Peyer's patch (tissue), 4 donors: ENCODE measurements around the gene CHD9. TPM values are rescaled to one million over a fixed set of nuclear protein-coding genes. Genes with fewer than 3 reads are reported as not detected.

Experiments
- DNase-seq, 3 donors: peaks; one replicate each; pipeline ENCODE4 v3.0.0-alpha.2; 2017 to 2019
- H3K27ac ChIP-seq, 4 donors: fragments of 200-600 bp; sonication (generic); one replicate each; pipeline ENCODE4 v1.5.1; 2016 to 2019
- H3K27me3 ChIP-seq, 2 donors: fragments of 200-600 bp; sonication (generic); one replicate each; pipeline ENCODE4 v1.5.1; 2019
- H3K36me3 ChIP-seq, 3 donors: fragments of 200-600 bp; sonication (generic); one replicate each; pipeline ENCODE4 v1.5.1; 2016 to 2019
- H3K4me1 ChIP-seq, 4 donors: fragments of 200-600 bp; sonication (generic); one replicate each; pipeline ENCODE4 v1.5.1; 2016 to 2019
- H3K4me3 ChIP-seq, 4 donors: fragments of 200-600 bp; sonication (generic); 1 replicate in 3 of 4; 2 replicates in 1 of 4; pipeline ENCODE4 v1.5.1; 2016 to 2019; ENCODE audit warnings: mild to moderate bottlenecking in 1 of 4
- H3K9me3 ChIP-seq, 4 donors: fragments of 200-600 bp; sonication (generic); one replicate each; pipeline ENCODE4 v1.5.1; 2016 to 2019; ENCODE audit warnings: mild to moderate bottlenecking in 1 of 4
- POLR2A ChIP-seq, 2 donors: fragments of 450-650 bp; IDR thresholded peaks; one replicate each; pipeline ENCODE4 v1.5.1; 2017; ENCODE audit warnings: antibody characterized with exemption in 2 of 2, mild to moderate bottlenecking in 2 of 2, moderate library complexity in 2 of 2
- total RNA-seq, 4 donors: library from RNA; depleted of rRNA; stranded (reverse); fragments of >200 nt; gene quantifications; one replicate each; pipeline ENCODE4 v1.1.0, GENCODE V29; 2016
- TF ChIP-seq, protein P1 (sequence below), 6 experiments: fragments of 450-650 bp in 4 of 6; fragments of 200-600 bp in 2 of 6; sonication (generic) in 1 of 6; IDR thresholded peaks; one replicate each; pipeline ENCODE4 v1.5.1; 2017 to 2019; ENCODE audit warnings: antibody characterized with exemption in 6 of 6, mild to moderate bottlenecking in 3 of 6, moderate library complexity in 1 of 6

The CHD9 gene
- total RNA-seq, 4 donors from 2014 or later, result 48.4 to 187 (median 79.3) TPM

DNA sequence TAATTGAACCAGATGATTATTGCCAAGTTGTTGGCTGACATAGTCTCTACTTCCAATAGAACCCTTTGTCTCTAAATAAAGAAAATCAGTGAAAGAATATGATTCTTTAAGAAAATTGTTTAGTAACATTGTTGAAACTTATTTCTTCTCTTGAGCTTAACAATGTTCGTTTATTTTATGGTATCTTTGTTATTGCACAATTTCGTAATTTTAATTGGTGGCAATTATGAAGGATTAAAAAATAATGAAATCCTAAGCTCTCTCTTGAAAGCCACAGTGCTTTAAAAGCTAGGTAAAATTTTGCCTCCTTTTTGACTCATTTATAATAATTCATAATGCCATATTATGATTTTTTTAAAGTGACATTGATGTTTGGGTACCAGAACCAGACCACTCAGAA is 230.4 kb downstream of the CHD9 start:
- Histone ChIP-seq H3K27ac (no peak overlapping the region), H3K4me3 (no peak overlapping the region), H3K4me1 (no peaks in the 10 kb centered on the region), H3K36me3 (peaks cover 0 to 59% (median 0%) of the 10 kb centered on the region in 3 donors), H3K27me3 (no peaks in the 10 kb centered on the region), H3K9me3 (no peaks in the 10 kb centered on the region)
- TF ChIP-seq POLR2A (IDR thresholded peaks at IDR 0.05), result no peak
- TF ChIP-seq, protein P1, sequence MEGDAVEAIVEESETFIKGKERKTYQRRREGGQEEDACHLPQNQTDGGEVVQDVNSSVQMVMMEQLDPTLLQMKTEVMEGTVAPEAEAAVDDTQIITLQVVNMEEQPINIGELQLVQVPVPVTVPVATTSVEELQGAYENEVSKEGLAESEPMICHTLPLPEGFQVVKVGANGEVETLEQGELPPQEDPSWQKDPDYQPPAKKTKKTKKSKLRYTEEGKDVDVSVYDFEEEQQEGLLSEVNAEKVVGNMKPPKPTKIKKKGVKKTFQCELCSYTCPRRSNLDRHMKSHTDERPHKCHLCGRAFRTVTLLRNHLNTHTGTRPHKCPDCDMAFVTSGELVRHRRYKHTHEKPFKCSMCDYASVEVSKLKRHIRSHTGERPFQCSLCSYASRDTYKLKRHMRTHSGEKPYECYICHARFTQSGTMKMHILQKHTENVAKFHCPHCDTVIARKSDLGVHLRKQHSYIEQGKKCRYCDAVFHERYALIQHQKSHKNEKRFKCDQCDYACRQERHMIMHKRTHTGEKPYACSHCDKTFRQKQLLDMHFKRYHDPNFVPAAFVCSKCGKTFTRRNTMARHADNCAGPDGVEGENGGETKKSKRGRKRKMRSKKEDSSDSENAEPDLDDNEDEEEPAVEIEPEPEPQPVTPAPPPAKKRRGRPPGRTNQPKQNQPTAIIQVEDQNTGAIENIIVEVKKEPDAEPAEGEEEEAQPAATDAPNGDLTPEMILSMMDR (IDR thresholded peaks at IDR 0.05), result no peak
- no peak for DNase-seq

DNA sequence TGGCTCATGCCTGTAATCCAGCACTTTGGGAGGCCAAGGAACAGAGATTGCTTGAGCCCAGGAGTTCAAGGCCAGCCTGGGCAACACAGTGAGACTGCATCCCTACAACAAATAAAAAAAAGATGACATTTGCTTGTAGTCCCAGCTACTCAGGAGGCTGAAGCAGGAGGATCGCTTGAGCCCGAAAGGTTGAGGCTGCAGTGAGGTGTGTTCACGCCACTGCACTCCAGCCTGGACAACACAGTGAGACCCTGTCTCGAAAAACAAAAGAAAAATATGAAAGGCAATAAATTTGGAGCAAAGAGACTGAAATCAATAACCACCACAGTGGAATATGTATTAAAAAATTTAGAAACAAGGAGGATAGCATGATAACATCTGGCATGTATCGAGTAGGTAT is 235.7 kb downstream of the CHD9 start:
- Histone ChIP-seq H3K27ac (no peak overlapping the region), H3K4me3 (no peak overlapping the region), H3K36me3 (peaks cover 0 to 92% (median 0%) of the 10 kb centered on the region in 3 donors), H3K9me3 (no peaks in the 10 kb centered on the region), H3K27me3 (no peaks in the 10 kb centered on the region), H3K4me1 (no peaks in the 10 kb centered on the region)
- DNase-seq, result no peak
- TF ChIP-seq, protein P1 (IDR thresholded peaks at IDR 0.05), result no peak
- TF ChIP-seq POLR2A (IDR thresholded peaks at IDR 0.05), result no peak

DNA sequence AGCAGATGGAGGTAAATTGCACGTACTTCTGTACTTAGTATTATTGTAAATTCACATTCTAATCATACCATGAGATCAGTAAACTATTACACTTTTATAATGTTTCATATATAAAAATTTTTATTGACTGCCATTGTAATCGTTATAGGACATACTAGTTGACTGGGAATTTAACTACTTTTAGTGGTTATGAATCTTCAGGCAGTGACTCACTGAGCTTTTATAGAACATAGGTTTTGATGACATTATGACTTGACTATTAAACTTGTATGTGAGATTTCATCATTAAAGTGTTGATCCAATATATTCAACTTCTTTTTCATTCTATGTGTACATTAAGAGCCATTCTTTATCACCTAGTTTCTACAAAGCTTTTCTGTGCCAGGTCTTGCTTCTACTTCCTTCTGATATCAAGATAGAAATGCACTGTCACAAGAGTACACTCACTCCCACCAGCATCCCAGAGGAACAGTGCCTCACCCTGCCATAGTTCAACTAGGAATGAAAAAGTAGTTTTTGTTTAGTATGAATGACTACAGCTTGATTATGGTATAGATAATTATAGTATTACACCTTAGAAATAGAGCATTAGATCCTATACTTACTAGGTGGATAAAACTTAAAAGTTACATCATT is 237.1 kb downstream of the CHD9 start:
- Histone ChIP-seq H3K9me3 (no peaks in the 10 kb centered on the region), H3K4me3 (no peak overlapping the region), H3K27me3 (no peaks in the 10 kb centered on the region), H3K36me3 (peaks cover 0 to 92% (median 0%) of the 10 kb centered on the region in 3 donors), H3K27ac (no peak overlapping the region), H3K4me1 (no peaks in the 10 kb centered on the region)
- DNase-seq, result no peak
- TF ChIP-seq, protein P1 (IDR thresholded peaks at IDR 0.05), result no peak
- TF ChIP-seq POLR2A (IDR thresholded peaks at IDR 0.05), result no peak

DNA sequence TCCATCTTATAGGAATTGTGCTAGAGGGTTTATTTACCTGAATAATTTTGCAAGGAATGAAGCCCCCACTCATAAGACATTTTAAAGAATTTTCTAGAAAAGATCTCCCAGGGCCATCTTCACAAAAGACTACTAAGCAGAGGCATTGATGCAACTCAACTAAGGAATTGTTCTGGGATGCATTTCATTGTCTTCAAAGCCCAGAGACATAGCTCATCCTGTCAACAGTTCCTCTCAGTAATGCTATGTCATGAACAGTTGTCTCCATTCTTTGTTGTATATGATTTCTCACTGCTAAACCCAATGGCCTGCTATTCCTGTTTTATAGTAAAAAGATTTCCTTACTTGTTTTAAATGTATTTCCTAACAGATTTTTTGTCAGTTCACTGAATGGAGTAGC is 242.7 kb downstream of the CHD9 start:
- DNase-seq, result no peak
- TF ChIP-seq POLR2A (IDR thresholded peaks at IDR 0.05), result no peak
- TF ChIP-seq, protein P1 (IDR thresholded peaks at IDR 0.05), result no peak

DNA sequence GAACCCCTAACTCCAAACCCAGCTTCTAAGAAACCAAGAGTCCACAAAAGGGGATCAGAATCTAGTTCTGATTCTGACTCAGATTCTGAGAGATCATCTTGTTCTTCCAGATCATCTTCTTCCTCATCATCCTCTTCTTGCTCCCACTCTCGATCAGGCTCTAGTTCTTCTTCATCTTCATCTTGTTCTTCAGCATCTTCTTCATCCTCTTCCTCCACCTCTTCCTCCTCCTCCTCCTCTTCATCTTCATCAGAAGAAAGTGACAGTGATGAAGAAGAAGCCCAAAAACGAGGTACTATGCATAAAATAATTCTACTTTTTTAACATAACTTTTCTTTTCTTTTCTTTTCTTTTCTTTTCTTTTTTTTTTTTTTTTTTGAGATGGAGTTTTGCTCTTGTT is 249.5 kb downstream of the CHD9 start:
- Histone ChIP-seq H3K36me3 (peaks cover 0 to 81% (median 0%) of the 10 kb centered on the region in 3 donors), H3K9me3 (no peaks in the 10 kb centered on the region), H3K27me3 (no peaks in the 10 kb centered on the region), H3K4me1 (no peaks in the 10 kb centered on the region), H3K4me3 (no peak overlapping the region), H3K27ac (no peak overlapping the region)
- TF ChIP-seq, protein P1 (IDR thresholded peaks at IDR 0.05), result no peak
- no peak for TF ChIP-seq POLR2A (IDR thresholded peaks at IDR 0.05)
- no peak for DNase-seq

More for the DNA sequence above, 242.7 kb downstream of the CHD9 start:
- Histone ChIP-seq H3K4me3 (no peak overlapping the region), H3K27me3 (no peaks in the 10 kb centered on the region), H3K36me3 (peaks cover 0 to 85% (median 0%) of the 10 kb centered on the region in 3 donors), H3K9me3 (no peaks in the 10 kb centered on the region), H3K4me1 (no peaks in the 10 kb centered on the region), H3K27ac (no peak overlapping the region)
